Kidney epithelial cell (primary cell): ENCODE data around the gene PACSIN2. TPM values are rescaled to one million over a fixed set of nuclear protein-coding genes. Genes with fewer than 3 reads are reported as not detected.

ENCODE experiments used
- DNase-seq: peaks from one replicate; pipeline ENCODE4 v3.0.0-alpha.2; 2010; ENCODE audit warnings: low read depth
- H3K27me3 ChIP-seq: 2 replicates; pipeline ENCODE4 v1.6.0; 2011; ENCODE audit warnings: low read length; ENCODE audit not compliant: control insufficient read depth, insufficient read depth
- H3K36me3 ChIP-seq: 2 replicates; pipeline ENCODE4 v1.5.1; 2011; ENCODE audit warnings: low read length; ENCODE audit not compliant: control insufficient read depth, insufficient read depth
- H3K4me3 ChIP-seq: 2 replicates; pipeline ENCODE4 v1.5.1; 2011; ENCODE audit warnings: low read depth, mild to moderate bottlenecking, control low read depth, low read length
- CTCF ChIP-seq: IDR thresholded peaks from 2 replicates; pipeline ENCODE4 v1.5.1; 2011; ENCODE audit warnings: mild to moderate bottlenecking, moderate library complexity, low read length, control low read depth, inconsistent platforms; ENCODE audit not compliant: insufficient read depth, poor library complexity, severe bottlenecking
- total RNA-seq: library from RNA; depleted of rRNA; stranded (reverse); fragments of >200 nt; gene quantifications from 2 replicates; pipeline ENCODE4 v1.2.3, GENCODE V29; 2015

Gene PACSIN2
- total RNA-seq = 62.9 and 72.2 TPM in 2 replicates

GRCh38 chr22:43014869-43015676 lies at the start of gene PACSIN2:
PACSIN2 (minus strand) TSS chr22:43015149; CDS start chr22:42912080, 103,069 bp downstream.
- no peak for DNase-seq
- Histone ChIP-seq H3K27me3 (no peaks in the 10 kb centered on the region), H3K36me3 (no peaks in the 10 kb centered on the region), H3K4me3 (peak within 1 kb of the TSS; percentile 74)
- TF ChIP-seq CTCF = no peak

- H3K36me3 ChIP-seq = no peaks in the 10 kb centered on the region
These were observed 45.2 kb upstream of the PACSIN2 start for GRCh38 chr22:43060183-43060582.

GRCh38 chr22:43057641-43058040 lies 42.7 kb upstream of the PACSIN2 start:
- Histone ChIP-seq H3K36me3 (no peaks in the 10 kb centered on the region), H3K4me3 (no peak overlapping the region), H3K27me3 (no peaks in the 10 kb centered on the region)
- no peak for DNase-seq
- no peak for TF ChIP-seq CTCF

More at GRCh38 chr22:43060183-43060582, 45.2 kb upstream of the PACSIN2 start:
- Histone ChIP-seq H3K4me3 (no peak overlapping the region), H3K27me3 (no peaks in the 10 kb centered on the region)
- peak; percentile 79 for TF ChIP-seq CTCF
- no peak for DNase-seq

GRCh38 chr22:43053176-43053575 lies 38.2 kb upstream of the PACSIN2 start:
- H3K27me3 ChIP-seq = no peaks in the 10 kb centered on the region
- H3K4me3 ChIP-seq = no peak overlapping the region
- no peaks in the 10 kb centered on the region for H3K36me3 ChIP-seq
- TF ChIP-seq CTCF = peak; percentile 23
- no peak for DNase-seq

- DNase-seq = no peak
- no peaks in the 10 kb centered on the region for H3K27me3 ChIP-seq
- H3K4me3 ChIP-seq = no peak overlapping the region
- H3K36me3 ChIP-seq = no peaks in the 10 kb centered on the region
- TF ChIP-seq CTCF = no peak
These were observed 36.0 kb upstream of the PACSIN2 start for GRCh38 chr22:43050995-43051394.

- TF ChIP-seq CTCF = no peak
- no peaks in the 10 kb centered on the region for H3K36me3 ChIP-seq
- DNase-seq = no peak
- H3K27me3 ChIP-seq = no peaks in the 10 kb centered on the region
- no peak overlapping the region for H3K4me3 ChIP-seq
These were observed 32.7 kb upstream of the PACSIN2 start for GRCh38 chr22:43047605-43048004.
